GM19467 (cell line): Measurements from ENCODE around the gene RPL23.

ENCODE experiments used
- ATAC-seq: cut with Tn5 transposase; IDR thresholded peaks from one replicate; pipeline ENCODE4 v1.9.1; 2021; ENCODE audit warnings: mild to moderate bottlenecking, moderate library complexity; ENCODE audit not compliant: unreplicated experiment

The RPL23 gene

GRCh38 chr17:38885044-38885727, 31.7 kb upstream of the RPL23 start:
- ATAC-seq: no peak

- no peak for ATAC-seq
Observed at GRCh38 chr17:38883592-38884526, 30.3 kb upstream of the RPL23 start.

- no peak for ATAC-seq
Observed at GRCh38 chr17:38882870-38883269, 29.3 kb upstream of the RPL23 start.

GRCh38 chr17:38881600-38882191, 28.2 kb upstream of the RPL23 start:
- ATAC-seq: no peak

- ATAC-seq: no peak
Observed at GRCh38 chr17:38879878-38880665, 26.6 kb upstream of the RPL23 start.

- ATAC-seq: no peak
Observed at GRCh38 chr17:38877130-38877851, 23.8 kb upstream of the RPL23 start.

GRCh38 chr17:38875477-38876075, 22.1 kb upstream of the RPL23 start:
- ATAC-seq: no peak

- ATAC-seq: no peak
Observed at GRCh38 chr17:38874505-38875400, 21.2 kb upstream of the RPL23 start.

GRCh38 chr17:38873640-38874380, 20.3 kb upstream of the RPL23 start:
- ATAC-seq: no peak

- no peak for ATAC-seq
Observed at GRCh38 chr17:38872671-38873385, 19.3 kb upstream of the RPL23 start.

GRCh38 chr17:38872027-38872511, 18.5 kb upstream of the RPL23 start:
- ATAC-seq: no peak

- no peak for ATAC-seq
Observed at GRCh38 chr17:38871247-38872015, 17.9 kb upstream of the RPL23 start.

GRCh38 chr17:38870259-38871165, 17.0 kb upstream of the RPL23 start:
- ATAC-seq: no peak

GRCh38 chr17:38869526-38870258, 16.2 kb upstream of the RPL23 start, which contains the start of gene LASP1:
Gene LASP1, plus strand, starts transcription at chr17:38870058. Its CDS starts 132 bp downstream, at chr17:38870190.
- ATAC-seq: peak; percentile 46
